HEK293T (cell line): ENCODE measurements around the gene PLEKHA6.

Source experiments
- ARNT ChIP-seq: fragments of 450-650 bp; IDR thresholded peaks from 2 replicates; pipeline ENCODE4 v1.6.1; 2017; ENCODE audit warnings: mild to moderate bottlenecking
- CTBP1 ChIP-seq: fragments of 450-650 bp; IDR thresholded peaks from 2 replicates; pipeline ENCODE4 v1.6.1; 2016; ENCODE audit warnings: borderline replicate concordance
- ELF4 ChIP-seq: fragments of 450-650 bp; IDR thresholded peaks from 2 replicates; pipeline ENCODE4 v1.6.1; 2017; ENCODE audit warnings: antibody characterized with exemption
- FOXA1 ChIP-seq: fragments of 450-650 bp; IDR thresholded peaks from 2 replicates; pipeline ENCODE4 v1.6.1; 2016; ENCODE audit warnings: mild to moderate bottlenecking
- FOXK2 ChIP-seq: fragments of 450-650 bp; IDR thresholded peaks from 2 replicates; pipeline ENCODE4 v1.6.1; 2016; ENCODE audit warnings: mild to moderate bottlenecking
- FOXM1 ChIP-seq: fragments of 450-650 bp; IDR thresholded peaks from 2 replicates; pipeline ENCODE4 v1.6.1; 2017; ENCODE audit warnings: mild to moderate bottlenecking, borderline replicate concordance
- HDGF ChIP-seq: fragments of 450-650 bp; IDR thresholded peaks from 2 replicates; pipeline ENCODE4 v1.6.1; 2017; ENCODE audit warnings: antibody characterized with exemption, borderline replicate concordance
- LEF1 ChIP-seq: fragments of 450-650 bp; IDR thresholded peaks from 2 replicates; pipeline ENCODE4 v1.6.1; 2017; ENCODE audit warnings: mild to moderate bottlenecking, borderline replicate concordance
- NFRKB ChIP-seq: fragments of 450-650 bp; IDR thresholded peaks from 2 replicates; pipeline ENCODE4 v1.6.1; 2016; ENCODE audit warnings: mild to moderate bottlenecking, moderate library complexity
- PKNOX1 ChIP-seq: fragments of 450-650 bp; IDR thresholded peaks from 2 replicates; pipeline ENCODE4 v1.6.1; 2016
- SP1 ChIP-seq: fragments of 450-650 bp; IDR thresholded peaks from 2 replicates; pipeline ENCODE4 v1.6.1; 2017
- SUZ12 ChIP-seq: fragments of 450-650 bp; IDR thresholded peaks from 2 replicates; pipeline ENCODE4 v1.6.1; 2016; ENCODE audit warnings: mild to moderate bottlenecking
- TARDBP ChIP-seq: fragments of 450-650 bp; IDR thresholded peaks from 2 replicates; pipeline ENCODE4 v1.6.1; 2016
- ZNF384 ChIP-seq: fragments of 450-650 bp; IDR thresholded peaks from 2 replicates; pipeline ENCODE4 v1.6.1; 2016

GRCh38 chr1:204296431-204296988, 63.2 kb downstream of the PLEKHA6 start:
- TF ChIP-seq SUZ12 (no peak), TARDBP (no peak), ARNT (no peak), HDGF (no peak), LEF1 (no peak), FOXA1 (no peak), SP1 (no peak), FOXM1 (no peak), FOXK2 (no peak), PKNOX1 (no peak), CTBP1 (no peak), ELF4 (no peak), NFRKB (no peak), ZNF384 (no peak)
